ENCODE data around the gene NOTUM.
"Not testable (repeated sequence)": the region's sequence is repeated elsewhere in the genome, so short reads cannot be mapped to it uniquely, and the experiment has no call there.

NOTUM gene

DNA sequence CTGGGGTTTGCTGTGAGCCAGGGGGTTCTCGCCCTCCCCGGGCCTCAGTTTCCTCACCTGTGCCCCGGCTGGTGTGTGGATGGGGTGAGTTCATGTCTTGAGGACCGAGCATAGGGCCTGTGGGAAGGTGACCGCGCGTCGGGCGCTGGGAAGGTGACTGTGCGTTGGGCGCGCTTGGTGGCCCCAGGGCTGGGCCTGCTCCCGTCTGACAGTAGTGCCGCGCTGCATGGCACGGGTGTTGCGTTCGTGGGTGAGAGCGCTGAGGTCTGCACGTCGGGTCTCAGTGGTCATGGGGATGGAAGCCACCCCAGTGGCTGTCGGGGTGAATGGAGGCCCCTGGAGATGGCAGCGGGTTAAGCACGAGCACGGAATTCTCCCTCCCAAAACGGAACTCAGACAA, 25.6 kb upstream of the NOTUM start:
- TF ChIP-seq, protein P1, sequence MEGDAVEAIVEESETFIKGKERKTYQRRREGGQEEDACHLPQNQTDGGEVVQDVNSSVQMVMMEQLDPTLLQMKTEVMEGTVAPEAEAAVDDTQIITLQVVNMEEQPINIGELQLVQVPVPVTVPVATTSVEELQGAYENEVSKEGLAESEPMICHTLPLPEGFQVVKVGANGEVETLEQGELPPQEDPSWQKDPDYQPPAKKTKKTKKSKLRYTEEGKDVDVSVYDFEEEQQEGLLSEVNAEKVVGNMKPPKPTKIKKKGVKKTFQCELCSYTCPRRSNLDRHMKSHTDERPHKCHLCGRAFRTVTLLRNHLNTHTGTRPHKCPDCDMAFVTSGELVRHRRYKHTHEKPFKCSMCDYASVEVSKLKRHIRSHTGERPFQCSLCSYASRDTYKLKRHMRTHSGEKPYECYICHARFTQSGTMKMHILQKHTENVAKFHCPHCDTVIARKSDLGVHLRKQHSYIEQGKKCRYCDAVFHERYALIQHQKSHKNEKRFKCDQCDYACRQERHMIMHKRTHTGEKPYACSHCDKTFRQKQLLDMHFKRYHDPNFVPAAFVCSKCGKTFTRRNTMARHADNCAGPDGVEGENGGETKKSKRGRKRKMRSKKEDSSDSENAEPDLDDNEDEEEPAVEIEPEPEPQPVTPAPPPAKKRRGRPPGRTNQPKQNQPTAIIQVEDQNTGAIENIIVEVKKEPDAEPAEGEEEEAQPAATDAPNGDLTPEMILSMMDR (IDR thresholded peaks at IDR 0.05) = no peak
- H3K36me3 Mint-ChIP-seq (ENCODE audit: low read depth) = peaks cover 34% of the 10 kb centered on the region
- H3K27me3 Mint-ChIP-seq (ENCODE audit: low read depth, poor library complexity) = no peaks in the 10 kb centered on the region
- peaks cover 34% of the 10 kb centered on the region for H3K4me1 Mint-ChIP-seq
- no peak overlapping the region for H3K4me3 Mint-ChIP-seq
- no peak for DNase-seq
- peaks cover 3% of the 10 kb centered on the region for H3K9me3 Mint-ChIP-seq
- no peak overlapping the region for H3K27ac Mint-ChIP-seq

DNA sequence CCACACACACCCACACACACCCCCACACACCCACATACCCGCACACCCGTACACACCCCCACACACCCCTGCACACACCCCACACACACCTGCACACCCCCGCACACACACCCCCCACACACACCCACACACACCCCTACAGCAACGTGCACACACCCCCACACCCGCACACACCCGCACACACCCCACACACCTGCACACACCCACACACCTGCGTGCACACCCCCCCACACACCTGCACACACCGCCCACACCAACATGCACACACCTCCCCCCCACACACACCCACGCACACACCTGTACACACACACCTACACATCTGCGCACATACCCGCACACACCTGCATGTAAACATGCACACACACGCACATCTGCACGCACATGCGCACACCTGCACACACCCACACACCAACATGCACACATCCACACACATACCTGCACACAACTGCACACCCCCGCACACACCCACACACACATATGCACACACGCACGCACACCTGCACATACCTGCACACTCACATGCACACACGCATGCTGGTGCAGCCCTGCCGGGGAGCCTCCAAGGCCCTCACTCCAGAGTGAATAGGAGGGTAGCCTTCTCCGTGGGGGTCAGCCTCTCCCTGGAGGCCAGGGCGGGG, 23.9 kb upstream of the NOTUM start:
- H3K4me1 Mint-ChIP-seq = peaks cover 24% of the 10 kb centered on the region
- peak overlapping the region; percentile 23 for H3K27ac Mint-ChIP-seq
- TF ChIP-seq, protein P1 (IDR thresholded peaks at IDR 0.05) = no peak
- no peak for DNase-seq
- H3K9me3 Mint-ChIP-seq = no peaks in the 10 kb centered on the region
- H3K27me3 Mint-ChIP-seq (ENCODE audit: low read depth, poor library complexity) = peaks cover 2% of the 10 kb centered on the region
- H3K36me3 Mint-ChIP-seq (ENCODE audit: low read depth) = peaks cover 31% of the 10 kb centered on the region
- no peak overlapping the region for H3K4me3 Mint-ChIP-seq

DNA sequence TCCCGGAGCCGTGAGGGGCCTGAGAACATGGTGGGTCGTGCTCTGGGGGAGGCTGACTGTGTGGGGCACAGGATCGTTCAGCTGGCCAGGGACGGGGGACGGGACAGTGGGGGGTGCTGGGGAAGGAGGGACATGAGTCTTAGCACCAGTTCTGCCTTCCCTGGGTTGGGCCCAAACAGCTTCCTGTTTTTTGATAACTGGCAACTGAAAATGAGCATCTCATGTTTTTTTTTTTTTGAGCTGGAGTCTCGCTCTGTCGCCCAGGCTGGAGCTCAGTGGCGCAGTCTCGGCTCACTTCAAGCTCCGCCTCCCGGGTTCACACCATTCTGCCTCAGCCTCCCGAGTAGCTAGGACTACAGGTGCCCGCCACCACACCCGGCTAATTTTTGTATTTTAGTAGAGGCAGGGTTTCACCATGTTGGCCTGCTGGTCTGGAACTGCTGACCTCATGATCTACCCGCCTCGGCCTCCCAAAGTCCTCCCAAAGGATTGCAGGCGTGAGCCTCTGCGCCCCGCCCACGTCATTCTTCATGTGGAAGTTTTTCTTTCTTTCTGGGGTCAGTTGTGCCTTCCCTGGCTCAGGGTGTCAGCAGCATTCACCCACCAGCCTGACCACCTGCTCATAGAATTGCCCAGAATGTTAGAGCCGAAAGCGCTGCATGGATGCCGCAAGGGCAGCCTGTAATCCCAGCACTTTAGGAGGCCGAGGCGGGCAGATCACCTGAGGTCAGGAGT, 22.8 kb upstream of the NOTUM start:
- peaks cover 28% of the 10 kb centered on the region for H3K4me1 Mint-ChIP-seq
- peaks cover 2% of the 10 kb centered on the region for H3K27me3 Mint-ChIP-seq (ENCODE audit: low read depth, poor library complexity)
- H3K27ac Mint-ChIP-seq = no peak overlapping the region
- H3K4me3 Mint-ChIP-seq = no peak overlapping the region
- H3K36me3 Mint-ChIP-seq (ENCODE audit: low read depth) = peaks cover 31% of the 10 kb centered on the region
- TF ChIP-seq, protein P1 (IDR thresholded peaks at IDR 0.05) = no peak
- no peak for DNase-seq
- no peaks in the 10 kb centered on the region for H3K9me3 Mint-ChIP-seq

DNA sequence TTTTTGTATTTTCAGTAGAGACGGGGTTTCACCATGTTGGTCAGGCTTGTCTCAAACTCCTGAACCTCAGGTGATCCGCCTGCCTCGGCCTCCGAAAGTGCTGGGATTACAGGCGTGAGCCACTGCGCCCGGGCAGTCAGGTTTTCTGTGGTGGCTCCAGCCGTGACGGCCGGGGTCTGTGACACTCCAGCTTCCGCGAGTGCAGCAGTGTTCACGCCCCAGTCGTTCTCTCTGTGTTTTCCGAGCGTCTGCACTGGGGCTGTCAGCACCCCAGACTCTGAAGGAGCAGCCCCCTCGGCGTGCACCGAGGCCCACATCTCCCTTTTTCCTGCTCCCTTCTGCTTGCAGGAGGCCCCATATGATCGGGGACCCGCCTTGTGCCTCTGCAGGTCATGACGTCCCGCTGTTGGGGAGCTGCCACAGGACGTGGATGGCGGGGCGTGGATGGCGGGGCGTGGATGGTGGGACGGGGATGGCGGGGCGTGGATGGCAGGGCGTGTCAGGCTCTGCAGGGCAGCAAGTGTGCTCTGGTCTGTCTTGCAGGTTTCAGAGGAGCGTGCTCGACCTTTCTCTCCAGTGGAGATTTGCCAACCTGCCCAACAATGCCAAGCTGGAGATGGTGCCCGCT, 22.1 kb upstream of the NOTUM start:
- TF ChIP-seq, protein P1 (IDR thresholded peaks at IDR 0.05) = no peak
- Mint-ChIP-seq H3K4me3 (no peak overlapping the region), H3K36me3 (ENCODE audit: low read depth) (peaks cover 31% of the 10 kb centered on the region), H3K27ac (no peak overlapping the region), H3K27me3 (ENCODE audit: low read depth, poor library complexity) (peaks cover 2% of the 10 kb centered on the region), H3K9me3 (no peaks in the 10 kb centered on the region), H3K4me1 (peaks cover 33% of the 10 kb centered on the region)
- DNase-seq = no peak

DNA sequence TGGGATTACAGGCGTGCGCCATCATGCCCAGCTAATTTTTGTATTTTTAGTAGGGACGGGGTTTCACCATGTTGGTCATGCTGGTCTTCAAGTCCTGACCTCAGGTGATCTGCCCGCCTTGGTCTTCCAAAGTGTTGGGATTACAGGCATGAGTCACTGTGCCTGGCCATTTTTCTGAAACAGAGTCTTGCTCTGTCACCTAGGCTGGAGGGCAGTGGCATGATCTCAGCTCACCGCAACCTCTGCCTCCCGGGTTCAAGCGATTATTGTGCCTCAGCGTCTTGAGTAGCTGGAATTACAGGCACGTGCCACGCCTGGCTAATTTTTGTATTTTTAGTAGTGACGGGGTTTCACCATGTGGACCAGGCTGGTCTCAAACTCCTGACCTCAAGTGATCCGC, 20.5 kb upstream of the NOTUM start:
- not testable (repeated sequence) for H3K9me3 Mint-ChIP-seq; H3K27ac Mint-ChIP-seq; H3K4me3 Mint-ChIP-seq; DNase-seq; H3K27me3 Mint-ChIP-seq (ENCODE audit: low read depth, poor library complexity)
- Mint-ChIP-seq H3K4me1 (peaks cover 38% of the 10 kb centered on the region), H3K36me3 (ENCODE audit: low read depth) (peaks cover 26% of the 10 kb centered on the region)

DNA sequence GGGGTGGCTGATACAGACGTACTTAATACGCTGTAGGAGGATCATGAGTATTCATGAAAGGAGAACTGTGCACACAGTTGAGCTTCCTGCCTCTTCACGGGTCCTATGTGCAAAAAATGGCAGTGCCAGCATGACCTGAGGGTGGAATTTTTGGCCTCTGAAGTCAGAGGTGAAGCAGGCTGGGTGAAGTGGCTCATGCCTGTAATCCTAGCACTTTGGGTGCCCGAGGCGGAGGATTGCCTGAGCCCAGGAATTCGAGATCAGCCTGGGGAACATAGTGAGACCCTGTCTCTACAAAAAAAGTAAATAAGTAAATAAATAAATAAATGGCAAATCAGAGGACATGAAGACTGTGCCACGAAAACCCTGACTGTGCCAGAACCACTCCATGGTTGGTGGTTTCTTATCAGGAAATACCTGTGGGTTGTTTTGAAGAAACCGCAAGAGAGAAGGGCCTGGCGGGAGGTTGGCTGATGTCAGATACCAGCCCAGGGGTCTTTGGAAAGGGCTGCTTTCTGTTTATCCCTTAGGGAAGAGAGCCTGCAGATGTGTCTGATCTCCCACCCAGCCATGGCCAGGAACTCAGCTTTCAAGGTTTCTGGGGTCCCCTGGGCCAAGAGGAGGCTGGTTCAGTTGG, 19.8 kb upstream of the NOTUM start:
- H3K27me3 Mint-ChIP-seq (ENCODE audit: low read depth, poor library complexity) = peaks cover 8% of the 10 kb centered on the region
- H3K27ac Mint-ChIP-seq = no peak overlapping the region
- H3K36me3 Mint-ChIP-seq (ENCODE audit: low read depth) = peaks cover 24% of the 10 kb centered on the region
- DNase-seq = no peak
- TF ChIP-seq, protein P1 (IDR thresholded peaks at IDR 0.05) = no peak
- H3K4me3 Mint-ChIP-seq = no peak overlapping the region
- H3K4me1 Mint-ChIP-seq = peaks cover 45% of the 10 kb centered on the region
- H3K9me3 Mint-ChIP-seq = no peaks in the 10 kb centered on the region
